ENCODE measurements around the gene VTI1B. TPM values are rescaled to one million over a fixed set of nuclear protein-coding genes. Genes with fewer than 3 reads are reported as not detected.

Gene VTI1B
- total and polyA plus RNA-seq, 2 experiments from 2014 or later, result 55.0 to 115 TPM

- Histone ChIP-seq H3K27ac (no peak overlapping the region), H3K9me2 (replicated peaks; ENCODE audit: insufficient read depth) (no peaks in the 10 kb centered on the region), H3K9me3 (ENCODE audit: low read depth) (no peaks in the 10 kb centered on the region), H3K27me3 (no peaks in the 10 kb centered on the region), H3K4me1 (ENCODE audit: insufficient read depth) (no peaks in the 10 kb centered on the region), H2AFZ (no peak overlapping the region), H3K79me2 (no peaks in the 10 kb centered on the region), H4K20me1 (ENCODE audit: insufficient read depth, poor library complexity, severe bottlenecking) (no peaks in the 10 kb centered on the region), H3K36me3 (replicated peaks; ENCODE audit: insufficient read depth, low read depth) (no peaks in the 10 kb centered on the region), H3K4me3 (no peak overlapping the region), H3K4me2 (no peak overlapping the region)
- WGBS (ENCODE audit: low lambda C conversion rate, missing lambda C conversion rate), result 80% methylated on average over 1 of the region's 1 CpG
- TF ChIP-seq EZH2phosphoT487 (IDR thresholded peaks at IDR 0.05; ENCODE audit: low read depth, severe bottlenecking, unreplicated experiment), result no peak
- TF ChIP-seq CTCF (IDR thresholded peaks at IDR 0.05; ENCODE audit: poor library complexity), result no peak
- TF ChIP-seq EZH2 (IDR thresholded peaks at IDR 0.05; ENCODE audit: borderline replicate concordance), result no peak
- DNase-seq (ENCODE audit: low spot score), result no peak
Measured at GRCh38 chr14:67650151-67650550, 24.3 kb downstream of the VTI1B start.

DNA sequence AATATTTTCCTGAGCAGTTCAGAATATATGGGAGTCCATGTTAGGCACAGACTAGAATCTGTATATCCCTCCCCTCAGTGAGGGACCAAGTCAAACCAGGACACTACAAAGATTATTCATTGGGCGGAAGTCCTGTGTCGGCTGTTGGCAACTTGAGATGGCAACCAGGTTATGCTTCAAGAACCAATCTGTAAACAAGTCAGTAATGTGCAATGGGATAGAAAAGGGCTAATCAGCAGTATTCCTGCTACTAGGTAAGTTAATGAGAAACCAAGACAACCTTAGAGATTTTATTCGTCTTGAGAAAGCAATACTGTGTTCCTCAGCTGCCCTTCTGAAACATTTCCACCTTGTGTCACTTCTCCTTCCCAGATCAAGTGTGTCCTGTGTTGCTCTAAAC, 28.3 kb downstream of the VTI1B start:
- Histone ChIP-seq H3K9me3 (ENCODE audit: low read depth) (no peaks in the 10 kb centered on the region), H2AFZ (no peak overlapping the region), H3K27me3 (no peaks in the 10 kb centered on the region), H3K4me3 (no peak overlapping the region), H3K27ac (no peak overlapping the region), H3K9me2 (replicated peaks; ENCODE audit: insufficient read depth) (no peaks in the 10 kb centered on the region), H4K20me1 (ENCODE audit: insufficient read depth, poor library complexity, severe bottlenecking) (no peaks in the 10 kb centered on the region), H3K4me2 (no peak overlapping the region), H3K4me1 (ENCODE audit: insufficient read depth) (no peaks in the 10 kb centered on the region), H3K79me2 (no peaks in the 10 kb centered on the region), H3K36me3 (replicated peaks; ENCODE audit: insufficient read depth, low read depth) (no peaks in the 10 kb centered on the region)
- no peak for TF ChIP-seq EZH2 (IDR thresholded peaks at IDR 0.05; ENCODE audit: borderline replicate concordance)
- TF ChIP-seq EZH2phosphoT487 (IDR thresholded peaks at IDR 0.05; ENCODE audit: low read depth, severe bottlenecking, unreplicated experiment), result no peak
- no peak for TF ChIP-seq CTCF (IDR thresholded peaks at IDR 0.05; ENCODE audit: poor library complexity)
- WGBS (ENCODE audit: low lambda C conversion rate, missing lambda C conversion rate), result 88% methylated on average over 3 of the region's 3 CpGs
- no peak for DNase-seq (ENCODE audit: low spot score)

DNA sequence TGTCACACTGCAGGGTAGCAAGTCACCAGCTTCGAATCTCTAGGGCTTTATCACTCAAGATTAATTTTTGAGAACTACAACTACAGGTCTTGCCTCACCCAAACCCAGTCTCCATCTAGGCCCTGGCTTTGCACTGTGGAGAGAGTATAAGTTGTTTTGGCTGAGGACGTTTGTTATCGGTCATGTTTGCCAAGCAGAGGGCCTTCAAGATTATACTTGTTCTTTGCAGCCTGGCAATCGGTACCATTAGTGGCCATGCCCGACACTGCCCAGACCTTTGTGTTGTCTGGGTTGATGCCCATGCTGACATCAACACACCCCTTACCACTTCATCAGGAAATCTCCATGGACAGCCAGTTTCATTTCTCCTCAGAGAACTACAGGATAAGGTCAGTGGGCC, 29.0 kb downstream of the VTI1B start:
- Histone ChIP-seq H3K36me3 (replicated peaks; ENCODE audit: insufficient read depth, low read depth) (no peaks in the 10 kb centered on the region), H4K20me1 (ENCODE audit: insufficient read depth, poor library complexity, severe bottlenecking) (no peaks in the 10 kb centered on the region), H3K79me2 (no peaks in the 10 kb centered on the region), H3K4me3 (no peak overlapping the region), H3K27me3 (no peaks in the 10 kb centered on the region), H3K4me2 (no peak overlapping the region), H3K27ac (no peak overlapping the region), H3K9me3 (ENCODE audit: low read depth) (no peaks in the 10 kb centered on the region), H3K9me2 (replicated peaks; ENCODE audit: insufficient read depth) (no peaks in the 10 kb centered on the region), H2AFZ (no peak overlapping the region), H3K4me1 (ENCODE audit: insufficient read depth) (no peaks in the 10 kb centered on the region)
- TF ChIP-seq CTCF (IDR thresholded peaks at IDR 0.05; ENCODE audit: poor library complexity) (no peak), EZH2phosphoT487 (IDR thresholded peaks at IDR 0.05; ENCODE audit: low read depth, severe bottlenecking, unreplicated experiment) (no peak), EZH2 (IDR thresholded peaks at IDR 0.05; ENCODE audit: borderline replicate concordance) (no peak)
- DNase-seq (ENCODE audit: low spot score), result no peak
- WGBS (ENCODE audit: low lambda C conversion rate, missing lambda C conversion rate), result 95% methylated on average over 5 of the region's 5 CpGs

DNA sequence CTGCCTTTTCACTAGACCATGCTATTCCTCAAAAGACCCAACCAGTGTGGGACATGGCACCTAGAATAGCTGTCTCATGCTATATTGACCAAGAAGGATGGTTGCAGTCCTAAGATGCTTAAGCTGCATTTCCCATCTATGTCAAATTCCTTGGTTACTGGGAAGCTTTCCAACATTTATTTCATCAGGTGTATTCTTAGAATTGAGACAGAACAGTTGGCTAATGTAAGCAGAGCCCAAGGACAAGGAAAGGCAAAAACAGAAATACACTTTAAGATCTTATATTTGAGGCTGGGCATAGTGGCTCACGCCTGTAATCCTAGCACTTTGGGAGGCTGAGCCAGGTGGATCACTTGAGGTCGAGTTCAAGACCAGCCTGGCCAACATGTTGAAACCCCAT, 30.0 kb downstream of the VTI1B start:
- Histone ChIP-seq H3K27ac (no peak overlapping the region), H3K36me3 (replicated peaks; ENCODE audit: insufficient read depth, low read depth) (no peaks in the 10 kb centered on the region), H3K79me2 (no peaks in the 10 kb centered on the region), H3K4me2 (no peak overlapping the region), H4K20me1 (ENCODE audit: insufficient read depth, poor library complexity, severe bottlenecking) (no peaks in the 10 kb centered on the region), H3K4me1 (ENCODE audit: insufficient read depth) (no peaks in the 10 kb centered on the region), H3K27me3 (no peaks in the 10 kb centered on the region), H3K4me3 (no peak overlapping the region), H3K9me3 (ENCODE audit: low read depth) (no peaks in the 10 kb centered on the region), H3K9me2 (replicated peaks; ENCODE audit: insufficient read depth) (no peaks in the 10 kb centered on the region), H2AFZ (no peak overlapping the region)
- DNase-seq (ENCODE audit: low spot score), result no peak
- no peak for TF ChIP-seq CTCF (IDR thresholded peaks at IDR 0.05; ENCODE audit: poor library complexity)
- no peak for TF ChIP-seq EZH2phosphoT487 (IDR thresholded peaks at IDR 0.05; ENCODE audit: low read depth, severe bottlenecking, unreplicated experiment)
- no peak for TF ChIP-seq EZH2 (IDR thresholded peaks at IDR 0.05; ENCODE audit: borderline replicate concordance)
- WGBS (ENCODE audit: low lambda C conversion rate, missing lambda C conversion rate), result 92% methylated on average over 2 of the region's 2 CpGs
